ENCODE data around the gene PRSS36.

- TF ChIP-seq EP300 (IDR thresholded peaks at IDR 0.05) (no peak), CTCF (IDR thresholded peaks at IDR 0.05) (no peak), POLR2A (IDR thresholded peaks at IDR 0.05) (no peak)
Observed at GRCh38 chr16:31185339-31185738, 35.5 kb upstream of the PRSS36 start.
